Transverse colon (tissue), 3 donors: ENCODE measurements around the gene TXLNB.

ENCODE experiments used
- POLR2A ChIP-seq: fragments of 450-650 bp; IDR thresholded peaks from one replicate; pipeline ENCODE4 v1.6.1; 2016; ENCODE audit warnings: antibody characterized with exemption, mild to moderate bottlenecking, moderate library complexity
- TF ChIP-seq, protein P1 (sequence below), 5 experiments: fragments of 200-600 bp in 3 of 5; fragments of 450-650 bp in 2 of 5; sonication (generic) in 3 of 5; IDR thresholded peaks; 1 replicate in 2 of 5; 2 replicates in 3 of 5; pipeline ENCODE4 v1.5.1; 2016 to 2017; ENCODE audit warnings: antibody characterized with exemption in 5 of 5, inconsistent platforms in 3 of 5, mild to moderate bottlenecking in 2 of 5, moderate library complexity in 1 of 5

DNA sequence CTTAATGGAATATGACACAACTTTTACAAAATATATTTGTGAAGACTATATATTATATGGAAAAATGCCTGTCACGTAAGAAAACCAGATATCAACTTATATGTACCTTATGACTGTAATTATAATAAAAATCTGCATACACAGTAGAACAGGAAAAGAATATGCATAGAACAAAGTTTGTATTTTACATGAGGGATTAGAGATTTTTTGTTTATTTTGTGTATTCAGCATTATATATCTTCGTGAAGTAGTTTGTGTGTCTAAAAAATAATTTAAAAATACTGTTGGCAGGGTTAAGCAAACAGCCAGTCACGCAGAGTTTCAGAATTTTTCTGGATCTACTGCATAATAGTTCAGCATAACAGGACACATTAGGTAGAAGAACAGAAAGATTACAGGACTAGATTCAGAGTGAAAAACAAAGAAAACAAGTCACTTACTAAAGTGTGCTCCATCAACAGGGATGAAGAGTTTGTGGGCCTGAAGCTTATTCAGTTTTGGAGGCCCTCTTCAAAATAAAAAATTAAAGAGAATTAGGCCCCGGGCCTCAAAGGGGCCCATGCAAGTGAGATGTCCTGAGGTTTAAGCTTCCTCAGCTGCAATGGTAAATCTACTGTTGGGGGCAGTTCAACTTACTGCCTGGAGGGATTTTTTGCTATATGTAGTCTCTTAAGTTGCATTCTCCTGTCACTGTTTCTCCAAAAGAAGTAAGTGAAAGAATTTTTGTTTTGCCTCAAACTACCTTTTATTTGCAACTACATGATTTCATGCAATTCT, 16.3 kb downstream of the TXLNB start:
- TF ChIP-seq, protein P1, sequence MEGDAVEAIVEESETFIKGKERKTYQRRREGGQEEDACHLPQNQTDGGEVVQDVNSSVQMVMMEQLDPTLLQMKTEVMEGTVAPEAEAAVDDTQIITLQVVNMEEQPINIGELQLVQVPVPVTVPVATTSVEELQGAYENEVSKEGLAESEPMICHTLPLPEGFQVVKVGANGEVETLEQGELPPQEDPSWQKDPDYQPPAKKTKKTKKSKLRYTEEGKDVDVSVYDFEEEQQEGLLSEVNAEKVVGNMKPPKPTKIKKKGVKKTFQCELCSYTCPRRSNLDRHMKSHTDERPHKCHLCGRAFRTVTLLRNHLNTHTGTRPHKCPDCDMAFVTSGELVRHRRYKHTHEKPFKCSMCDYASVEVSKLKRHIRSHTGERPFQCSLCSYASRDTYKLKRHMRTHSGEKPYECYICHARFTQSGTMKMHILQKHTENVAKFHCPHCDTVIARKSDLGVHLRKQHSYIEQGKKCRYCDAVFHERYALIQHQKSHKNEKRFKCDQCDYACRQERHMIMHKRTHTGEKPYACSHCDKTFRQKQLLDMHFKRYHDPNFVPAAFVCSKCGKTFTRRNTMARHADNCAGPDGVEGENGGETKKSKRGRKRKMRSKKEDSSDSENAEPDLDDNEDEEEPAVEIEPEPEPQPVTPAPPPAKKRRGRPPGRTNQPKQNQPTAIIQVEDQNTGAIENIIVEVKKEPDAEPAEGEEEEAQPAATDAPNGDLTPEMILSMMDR (IDR thresholded peaks at IDR 0.05) = no peak
- TF ChIP-seq POLR2A = no peak
